Lower lobe of right lung (tissue), 2 donors: ENCODE data around the gene HDAC3. TPM values are rescaled to one million over a fixed set of nuclear protein-coding genes. Genes with fewer than 3 reads are reported as not detected.

Experiments
- ATAC-seq, 2 donors: fragments of 200-7000 bp; cut with Tn5 transposase; one replicate each; pipeline ENCODE4 v1.9.1; 2020 to 2022; ENCODE audit warnings: mild to moderate bottlenecking in 2 of 2, moderate library complexity in 2 of 2
- DNase-seq: peaks from one replicate; pipeline ENCODE4 v3.0.0-alpha.2; 2020
- H3K27ac ChIP-seq: fragments of 200-600 bp; one replicate; pipeline ENCODE4 v1.8.0; 2022
- H3K27me3 ChIP-seq: fragments of 200-600 bp; one replicate; pipeline ENCODE4 v1.8.0; 2022; ENCODE audit warnings: low read depth
- H3K36me3 ChIP-seq: fragments of 200-600 bp; one replicate; pipeline ENCODE4 v1.8.0; 2022; ENCODE audit warnings: mild to moderate bottlenecking
- H3K4me1 ChIP-seq: fragments of 200-600 bp; one replicate; pipeline ENCODE4 v1.8.0; 2022
- H3K4me3 ChIP-seq: fragments of 200-600 bp; one replicate; pipeline ENCODE4 v1.8.0; 2022; ENCODE audit warnings: mild to moderate bottlenecking
- H3K9me3 ChIP-seq: fragments of 200-600 bp; one replicate; pipeline ENCODE4 v1.8.0; 2022
- CTCF ChIP-seq: fragments of 200-600 bp; IDR thresholded peaks from one replicate; pipeline ENCODE4 v1.8.0; 2022; ENCODE audit warnings: antibody characterized with exemption, mild to moderate bottlenecking
- intact Hi-C: fragments of 100-400 bp; cut with DNase I; formaldehyde crosslinking; loops from one replicate; pipeline ENCODE4 v1.11.0; 2022
- total RNA-seq: library from RNA; stranded (reverse); fragmentation: NEBNext Ultra II Directional; extraction: Animal tissue kit (Norgen Biotek cat#: 25700); gene quantifications from one replicate; pipeline ENCODE4 v1.2.1, GENCODE V29; 2021
- donor health status: DM: no; HTN: yes; CAD: no; lungs with severe emphysema.

The HDAC3 gene
- total RNA-seq, 1 donor from 2014 or later, result 45.8 TPM

GRCh38 chr5:141672841-141673813, 36.5 kb upstream of the HDAC3 start:
- no peak overlapping the region for H3K4me3 ChIP-seq
- no peak overlapping the region for H3K27ac ChIP-seq
- no peak for TF ChIP-seq CTCF
- intact Hi-C loops, result no loop called here
- peaks cover 39% of the 10 kb centered on the region for H3K36me3 ChIP-seq
- no peaks in the 10 kb centered on the region for H3K27me3 ChIP-seq
- no peaks in the 10 kb centered on the region for H3K4me1 ChIP-seq
- DNase-seq, result no peak
- H3K9me3 ChIP-seq, result no peaks in the 10 kb centered on the region
- peak; percentile 21 to 24 for ATAC-seq

DNA sequence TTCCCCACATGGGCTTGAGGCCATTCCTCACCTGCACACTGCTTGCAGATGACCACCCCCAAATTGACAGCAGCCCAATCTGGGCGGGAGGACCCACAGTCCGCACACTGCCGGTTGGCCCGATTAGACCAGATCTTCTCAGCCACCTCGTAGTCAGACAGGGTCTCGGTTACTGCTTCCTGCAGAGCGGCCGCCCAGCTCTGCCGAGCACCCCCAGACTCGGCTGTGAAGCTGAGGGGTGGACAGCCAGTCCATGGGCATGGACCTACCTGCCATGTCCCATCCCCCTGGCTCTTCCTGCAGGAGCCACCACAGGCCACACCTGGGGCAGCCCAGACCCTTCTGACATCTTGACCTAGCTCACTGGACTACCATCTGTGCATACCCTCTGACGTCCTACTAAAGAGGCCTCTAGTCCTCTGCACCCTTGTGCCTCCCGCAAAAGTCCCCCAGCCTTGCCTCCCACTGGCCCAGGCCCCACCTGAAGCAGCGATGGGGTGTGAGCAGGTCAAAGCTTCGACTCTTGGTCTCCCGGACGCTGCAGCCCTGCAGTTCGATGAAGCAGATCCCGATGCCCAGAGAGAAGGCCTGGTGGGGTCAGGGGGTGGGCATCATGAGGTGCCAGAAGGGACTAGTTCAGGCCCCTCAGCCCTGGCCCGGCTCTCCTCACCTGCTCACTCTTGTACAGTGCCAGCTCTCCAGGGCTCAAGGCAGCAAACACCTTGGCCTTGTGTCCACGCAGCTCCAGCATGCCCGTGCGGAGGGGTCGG, 35.6 kb upstream of the HDAC3 start:
- Histone ChIP-seq H3K36me3 (peaks cover 39% of the 10 kb centered on the region), H3K9me3 (no peaks in the 10 kb centered on the region), H3K4me3 (no peak overlapping the region), H3K27me3 (no peaks in the 10 kb centered on the region), H3K4me1 (no peaks in the 10 kb centered on the region), H3K27ac (no peak overlapping the region)
- DNase-seq (no peak), ATAC-seq (no peak)
- no peak for TF ChIP-seq CTCF
- intact Hi-C loops, result no loop called here

DNA sequence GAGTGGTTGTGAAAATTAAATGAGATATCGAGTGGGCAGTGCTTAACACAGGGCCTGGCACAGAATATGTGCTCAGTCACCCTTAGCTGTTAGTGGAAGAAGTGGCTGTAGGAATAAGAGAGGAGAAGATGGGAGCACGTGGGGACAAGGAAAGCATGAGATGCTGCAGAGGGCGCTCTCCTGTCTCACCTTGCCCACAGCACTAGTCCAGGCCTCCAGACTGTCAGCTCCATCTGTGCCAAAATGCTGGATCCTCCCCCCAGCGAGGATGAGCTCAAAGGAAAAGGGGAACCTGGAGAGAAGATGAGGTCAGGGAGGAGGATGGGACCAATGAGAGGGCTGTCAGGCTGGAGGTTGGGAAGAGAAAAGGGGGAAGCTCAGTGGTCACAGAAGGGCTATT, 32.9 kb upstream of the HDAC3 start:
- Histone ChIP-seq H3K9me3 (no peaks in the 10 kb centered on the region), H3K27me3 (no peaks in the 10 kb centered on the region), H3K36me3 (peaks cover 44% of the 10 kb centered on the region), H3K27ac (no peak overlapping the region), H3K4me3 (no peak overlapping the region), H3K4me1 (peaks cover 7% of the 10 kb centered on the region)
- intact Hi-C loops, result no loop called here
- ATAC-seq (no peak), DNase-seq (no peak)
- TF ChIP-seq CTCF, result no peak

DNA sequence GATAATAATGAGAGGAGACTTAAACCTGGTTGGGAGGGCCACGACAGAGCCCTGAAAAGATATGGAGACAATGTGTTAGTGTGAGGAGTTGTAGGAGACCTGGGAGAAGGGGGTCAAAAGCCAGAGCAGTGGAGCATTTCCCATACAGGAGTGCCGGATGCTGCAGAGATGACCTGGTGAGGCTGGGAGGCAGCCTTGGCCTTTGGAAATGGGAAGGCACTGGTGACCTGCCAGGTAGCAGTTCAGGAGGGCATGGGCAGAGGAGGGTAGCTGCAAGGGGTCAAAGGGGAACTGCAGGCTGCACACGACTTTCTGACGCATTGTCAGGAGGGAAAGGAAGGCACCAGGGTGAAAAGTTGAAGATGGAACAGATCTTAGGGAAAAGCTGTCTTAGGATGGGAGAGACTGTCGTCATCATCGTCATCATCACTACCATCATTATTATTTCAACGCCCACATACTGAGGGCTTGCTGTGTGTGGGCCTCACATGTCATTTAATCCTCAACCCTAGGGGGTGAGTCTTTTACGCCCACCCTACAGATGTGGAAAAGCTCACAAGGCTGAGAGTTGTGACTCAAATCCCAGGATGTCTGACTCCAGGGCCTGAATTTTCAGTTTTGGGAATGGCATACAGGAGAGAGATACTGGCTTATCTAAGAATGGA, 32.1 kb upstream of the HDAC3 start:
- Histone ChIP-seq H3K9me3 (no peaks in the 10 kb centered on the region), H3K27me3 (no peaks in the 10 kb centered on the region), H3K4me3 (no peak overlapping the region), H3K4me1 (peaks cover 7% of the 10 kb centered on the region), H3K36me3 (peaks cover 52% of the 10 kb centered on the region), H3K27ac (no peak overlapping the region)
- intact Hi-C loops, result no loop called here
- no peak for ATAC-seq
- DNase-seq, result no peak
- TF ChIP-seq CTCF, result no peak
